SK-N-SH treated with all-trans-retinoic acid at 6 μM for 48 hours (cell line): Measurements from ENCODE around the gene PTPRG.

Source experiments
- ARNTL ChIP-seq: fragments of 450-650 bp; formaldehyde crosslinking; IDR thresholded peaks from 2 replicates; pipeline ENCODE4 v1.5.0; 2020; ENCODE audit warnings: low read depth, mild to moderate bottlenecking, moderate library complexity, borderline replicate concordance
- CREB5 ChIP-seq: fragments of 250-450 bp; sonication (Bioruptor Pico); IDR thresholded peaks from 2 replicates; pipeline ENCODE4 v1.5.1; 2020; ENCODE audit warnings: low read depth, mild to moderate bottlenecking, moderate library complexity
- CSRNP3 ChIP-seq: fragments of 250-450 bp; sonication (Bioruptor Pico); IDR thresholded peaks from 2 replicates; pipeline ENCODE4 v1.5.1; 2021; ENCODE audit warnings: mild to moderate bottlenecking, moderate library complexity
- ESRRG ChIP-seq: fragments of 250-450 bp; sonication (Bioruptor Pico); IDR thresholded peaks from 2 replicates; pipeline ENCODE4 v1.6.1; 2021; ENCODE audit warnings: mild to moderate bottlenecking
- GLIS3 ChIP-seq: fragments of 250-450 bp; sonication (Bioruptor Pico); IDR thresholded peaks from 2 replicates; pipeline ENCODE4 v1.5.0; 2020; ENCODE audit warnings: mild to moderate bottlenecking, moderate library complexity
- POU6F1 ChIP-seq: fragments of 250-450 bp; sonication (Bioruptor Pico); IDR thresholded peaks from 2 replicates; pipeline ENCODE4 v1.8.0; 2021; ENCODE audit warnings: low read depth, mild to moderate bottlenecking, moderate library complexity, borderline replicate concordance
- RARB ChIP-seq: fragments of 250-450 bp; sonication (Bioruptor Pico); IDR thresholded peaks from 2 replicates; pipeline ENCODE4 v1.8.0; 2021; ENCODE audit warnings: mild to moderate bottlenecking, moderate library complexity
- ZC3H10 ChIP-seq: fragments of 250-450 bp; sonication (Bioruptor Pico); IDR thresholded peaks from 2 replicates; pipeline ENCODE4 v1.5.1; 2021; ENCODE audit warnings: mild to moderate bottlenecking, moderate library complexity
- ZFP3 ChIP-seq: fragments of 250-450 bp; sonication (Bioruptor Pico); IDR thresholded peaks from 2 replicates; pipeline ENCODE4 v1.5.0; 2020; ENCODE audit warnings: mild to moderate bottlenecking, moderate library complexity
- ZFP30 ChIP-seq: fragments of 450-650 bp; formaldehyde crosslinking; IDR thresholded peaks from 2 replicates; pipeline ENCODE4 v1.5.0; 2022; ENCODE audit warnings: mild to moderate bottlenecking, moderate library complexity
- ZNF565 ChIP-seq: fragments of 450-650 bp; formaldehyde crosslinking; conservative IDR thresholded peaks from 2 replicates; pipeline ENCODE4 v1.5.0; 2020; ENCODE audit warnings: low read depth, mild to moderate bottlenecking, moderate library complexity
- ZNF70 ChIP-seq: fragments of 450-650 bp; formaldehyde crosslinking; IDR thresholded peaks from 2 replicates; pipeline ENCODE4 v1.5.0; 2020; ENCODE audit warnings: mild to moderate bottlenecking, moderate library complexity
- ZNF8 ChIP-seq: fragments of 450-650 bp; formaldehyde crosslinking; IDR thresholded peaks from 2 replicates; pipeline ENCODE4 v1.5.0; 2020; ENCODE audit warnings: mild to moderate bottlenecking, moderate library complexity
- TF ChIP-seq, protein P1 (sequence below): fragments of 250-450 bp; sonication (Bioruptor Pico); IDR thresholded peaks from 2 replicates; pipeline ENCODE4 v1.8.0; 2020; ENCODE audit warnings: mild to moderate bottlenecking, moderate library complexity, borderline replicate concordance

DNA sequence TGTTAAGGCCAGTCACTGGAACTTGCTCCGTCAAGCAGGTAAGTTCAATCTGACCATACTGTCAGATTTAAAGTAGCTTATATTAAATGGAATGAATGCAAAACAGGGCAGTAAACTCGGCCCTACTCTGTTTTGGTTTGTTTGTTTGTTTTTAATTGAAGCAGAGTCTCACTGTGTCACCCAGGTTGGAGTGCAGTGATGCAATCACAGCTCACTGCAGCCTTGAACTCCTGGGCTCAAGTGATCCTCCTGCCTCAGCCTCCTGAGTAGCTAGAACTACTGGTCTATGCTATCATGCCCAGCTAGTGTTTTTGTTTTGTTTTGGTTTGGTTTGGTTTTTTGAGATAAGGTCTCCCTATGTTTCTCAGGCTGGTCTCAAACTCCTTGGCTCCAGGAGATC lies 507.0 kb downstream of the PTPRG start:
- TF ChIP-seq ZNF70 (no peak), ZNF8 (CRISPR knock-in tag) (no peak), RARB (CRISPR knock-in tag) (no peak), ARNTL (no peak), ZFP30 (no peak), CSRNP3 (CRISPR knock-in tag) (no peak), ESRRG (no peak), GLIS3 (no peak), ZC3H10 (no peak), ZFP3 (CRISPR knock-in tag) (no peak), POU6F1 (CRISPR knock-in tag) (no peak), CREB5 (CRISPR knock-in tag) (no peak), ZNF565 (CRISPR knock-in tag) (no peak)
- TF ChIP-seq, protein P1, sequence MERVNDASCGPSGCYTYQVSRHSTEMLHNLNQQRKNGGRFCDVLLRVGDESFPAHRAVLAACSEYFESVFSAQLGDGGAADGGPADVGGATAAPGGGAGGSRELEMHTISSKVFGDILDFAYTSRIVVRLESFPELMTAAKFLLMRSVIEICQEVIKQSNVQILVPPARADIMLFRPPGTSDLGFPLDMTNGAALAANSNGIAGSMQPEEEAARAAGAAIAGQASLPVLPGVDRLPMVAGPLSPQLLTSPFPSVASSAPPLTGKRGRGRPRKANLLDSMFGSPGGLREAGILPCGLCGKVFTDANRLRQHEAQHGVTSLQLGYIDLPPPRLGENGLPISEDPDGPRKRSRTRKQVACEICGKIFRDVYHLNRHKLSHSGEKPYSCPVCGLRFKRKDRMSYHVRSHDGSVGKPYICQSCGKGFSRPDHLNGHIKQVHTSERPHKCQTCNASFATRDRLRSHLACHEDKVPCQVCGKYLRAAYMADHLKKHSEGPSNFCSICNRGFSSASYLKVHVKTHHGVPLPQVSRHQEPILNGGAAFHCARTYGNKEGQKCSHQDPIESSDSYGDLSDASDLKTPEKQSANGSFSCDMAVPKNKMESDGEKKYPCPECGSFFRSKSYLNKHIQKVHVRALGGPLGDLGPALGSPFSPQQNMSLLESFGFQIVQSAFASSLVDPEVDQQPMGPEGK: no peak
